Islet precursor cell (in vitro differentiated cells): Measurements from ENCODE around the gene HECTD1.
A peak's percentile ranks its signal among the peaks of the same experiment; 100 is the strongest.
"Not testable (repeated sequence)": the region's sequence is repeated elsewhere in the genome, so short reads cannot be mapped to it uniquely, and the experiment has no call there.

Experiments used
- DNase-seq: peaks from one replicate; pipeline ENCODE4 v3.0.0-alpha.2; 2018

Gene HECTD1

GRCh38 chr14:31224808-31225207, 17.2 kb upstream of the HECTD1 start:
- no peak for DNase-seq

GRCh38 chr14:31223331-31223730, 15.7 kb upstream of the HECTD1 start:
- DNase-seq: no peak

- no peak for DNase-seq
These were observed 15.2 kb upstream of the HECTD1 start for GRCh38 chr14:31222834-31223233.

- DNase-seq: no peak
These were observed 13.7 kb upstream of the HECTD1 start for GRCh38 chr14:31221266-31221665.

- DNase-seq: no peak
These were observed 11.6 kb upstream of the HECTD1 start for GRCh38 chr14:31219169-31219568.

- DNase-seq: no peak
These were observed 8.8 kb upstream of the HECTD1 start for GRCh38 chr14:31216359-31216758.

- DNase-seq: peak; percentile 7
These were observed 5.3 kb upstream of the HECTD1 start for GRCh38 chr14:31212893-31213292.

GRCh38 chr14:31209605-31210004, 2.0 kb upstream of the HECTD1 start:
- DNase-seq: no peak

- peak; percentile 17 for DNase-seq
These were observed 1.2 kb upstream of the HECTD1 start for GRCh38 chr14:31208546-31209424.

- no peak for DNase-seq
These were observed 272 bp downstream of the HECTD1 start for GRCh38 chr14:31207287-31207754.

GRCh38 chr14:31206536-31207286, 882 bp downstream of the HECTD1 start:
- DNase-seq: peak; percentile 59

- DNase-seq: peak; percentile 58
These were observed 1.7 kb downstream of the HECTD1 start for GRCh38 chr14:31205681-31206535.

GRCh38 chr14:31204593-31205534, 2.7 kb downstream of the HECTD1 start:
- no peak for DNase-seq

- not testable (repeated sequence) for DNase-seq
These were observed 3.5 kb downstream of the HECTD1 start for GRCh38 chr14:31203899-31204592.

GRCh38 chr14:31203414-31203742, 4.2 kb downstream of the HECTD1 start:
- no peak for DNase-seq

- no peak for DNase-seq
These were observed 6.5 kb downstream of the HECTD1 start for GRCh38 chr14:31201111-31201510.

GRCh38 chr14:31200702-31200990, 6.9 kb downstream of the HECTD1 start:
- DNase-seq: no peak

GRCh38 chr14:31197671-31198070, 9.9 kb downstream of the HECTD1 start:
- no peak for DNase-seq

- no peak for DNase-seq
These were observed 10.6 kb downstream of the HECTD1 start for GRCh38 chr14:31196839-31197492.

- no peak for DNase-seq
These were observed 12.9 kb downstream of the HECTD1 start for GRCh38 chr14:31194661-31195060.

- no peak for DNase-seq
These were observed 13.5 kb downstream of the HECTD1 start for GRCh38 chr14:31194095-31194494.
